A204.1 (cell line): ENCODE results near the gene ABHD14A.
"Not testable (repeated sequence)": the region's sequence is repeated elsewhere in the genome, so short reads cannot be mapped to it uniquely, and the experiment has no call there.

Experiments
- FAIRE-seq: peaks from 2 replicates; lab custom pipeline; 2012; peaks lifted over from hg19 to GRCh38; lab: Jason Lieb, UNC

Gene ABHD14A

DNA sequence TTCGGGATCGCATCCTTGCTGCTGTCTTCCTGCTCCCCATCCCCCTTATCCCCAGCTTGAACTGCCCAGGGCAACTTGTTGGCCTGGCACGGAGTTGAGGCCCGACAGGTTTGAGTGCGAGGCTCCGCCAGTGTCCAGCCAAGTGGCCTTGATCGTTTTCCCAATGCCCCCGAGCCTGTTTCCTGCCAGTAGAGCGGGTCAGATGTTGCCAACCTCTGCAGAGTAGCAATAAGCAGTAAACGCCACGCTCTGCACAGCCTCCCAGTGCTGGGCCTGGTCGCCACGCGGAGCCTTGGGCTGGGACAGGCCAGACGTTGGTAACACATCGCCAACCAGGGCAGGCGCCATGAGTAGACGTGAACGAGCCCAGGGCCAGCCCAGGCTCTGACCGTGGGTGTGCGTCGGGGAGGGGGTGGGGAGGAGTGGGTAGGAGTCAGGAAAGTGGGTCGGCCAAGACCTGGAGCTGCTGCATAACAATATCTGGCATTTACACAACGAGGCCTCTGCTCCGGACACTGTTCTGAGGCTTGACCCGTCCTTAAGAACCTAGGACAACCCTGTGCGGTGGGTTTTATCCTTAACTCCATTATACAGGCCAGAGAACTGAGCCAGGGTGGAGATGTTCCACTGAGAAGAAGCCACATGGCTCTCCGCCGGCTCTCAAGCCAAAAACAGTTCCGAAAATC, 444 bp upstream of the ABHD14A start:
- no peak for FAIRE-seq

DNA sequence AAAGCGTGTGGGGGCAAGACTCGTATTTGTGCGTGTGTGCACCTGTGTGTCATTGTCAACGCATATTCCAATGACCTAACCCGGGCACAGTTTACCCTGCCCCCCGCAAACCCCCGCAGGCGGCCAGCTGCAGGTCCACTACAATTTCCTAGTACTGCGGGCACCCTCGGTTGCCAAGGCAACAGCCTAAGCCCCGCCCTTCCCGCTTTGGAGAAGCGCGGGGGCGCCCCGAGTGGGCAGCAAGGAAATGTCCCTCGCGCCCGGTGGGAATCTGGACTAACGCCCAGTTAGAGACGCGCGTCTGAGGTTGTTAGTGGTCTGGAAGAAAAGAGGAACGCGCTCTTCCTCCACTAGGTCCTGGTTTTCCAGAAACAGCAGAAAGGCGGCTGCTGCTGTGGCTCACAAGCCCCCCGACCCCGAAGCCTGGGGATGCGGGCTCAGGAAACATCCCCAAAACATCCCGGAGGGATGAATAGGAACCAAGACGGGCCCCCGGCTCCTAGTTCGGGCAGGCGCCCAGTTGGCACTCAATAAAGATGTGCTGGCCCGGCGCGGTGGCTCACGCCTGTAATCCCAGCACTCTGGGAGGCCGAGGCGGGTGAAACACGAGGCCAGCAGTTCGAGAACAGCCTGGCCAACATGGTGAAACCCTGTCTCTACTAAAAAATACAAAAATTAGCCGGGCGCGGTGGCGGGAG, 1.1 kb downstream of the ABHD14A start:
- no peak for FAIRE-seq

DNA sequence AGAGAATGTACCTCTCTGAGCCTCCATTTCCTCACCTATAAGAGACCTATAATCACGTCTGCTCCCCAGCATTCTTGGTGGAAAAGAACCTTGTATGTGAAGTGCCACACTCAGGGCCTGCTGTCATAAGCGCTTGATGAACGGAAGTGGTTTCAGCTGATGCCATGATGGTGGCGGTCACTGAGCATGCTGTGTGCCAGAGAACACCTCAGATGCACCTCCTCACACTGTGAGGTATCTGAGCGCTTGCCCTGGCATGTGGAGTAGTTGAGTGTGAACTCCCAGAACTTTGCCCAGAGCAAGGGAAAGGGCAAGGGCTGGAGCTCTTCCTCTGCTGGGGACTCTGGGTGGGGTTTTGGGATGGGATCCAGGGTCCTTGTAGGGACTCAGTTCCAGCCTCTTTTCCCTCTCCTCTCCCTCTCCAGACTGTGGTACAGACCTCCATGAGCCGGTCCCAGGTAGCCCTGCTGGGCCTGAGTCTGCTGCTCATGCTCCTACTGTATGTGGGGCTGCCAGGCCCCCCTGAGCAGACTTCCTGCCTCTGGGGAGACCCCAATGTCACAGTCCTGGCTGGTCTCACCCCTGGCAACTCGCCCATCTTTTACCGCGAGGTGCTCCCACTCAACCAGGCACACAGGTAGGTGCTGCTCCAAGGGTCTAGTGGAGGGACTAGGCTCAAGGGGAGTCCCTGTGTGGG, 2.7 kb downstream of the ABHD14A start:
- no peak for FAIRE-seq

DNA sequence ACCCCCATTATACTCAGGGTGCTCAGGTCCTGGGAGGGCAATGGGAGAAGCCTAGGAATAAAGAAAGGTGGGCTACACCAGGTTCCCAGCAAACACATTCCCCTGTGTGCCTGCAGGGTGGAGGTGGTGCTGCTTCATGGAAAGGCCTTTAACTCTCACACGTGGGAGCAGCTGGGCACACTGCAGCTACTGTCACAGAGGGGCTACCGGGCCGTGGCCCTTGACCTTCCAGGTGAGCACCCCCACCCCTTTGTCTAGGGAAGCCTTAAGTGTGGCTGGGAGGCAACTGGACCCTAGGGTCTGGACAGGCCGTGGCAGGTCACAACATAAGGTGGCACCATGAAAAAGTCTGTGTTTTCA, 3.3 kb downstream of the ABHD14A start:
- FAIRE-seq = no peak

DNA sequence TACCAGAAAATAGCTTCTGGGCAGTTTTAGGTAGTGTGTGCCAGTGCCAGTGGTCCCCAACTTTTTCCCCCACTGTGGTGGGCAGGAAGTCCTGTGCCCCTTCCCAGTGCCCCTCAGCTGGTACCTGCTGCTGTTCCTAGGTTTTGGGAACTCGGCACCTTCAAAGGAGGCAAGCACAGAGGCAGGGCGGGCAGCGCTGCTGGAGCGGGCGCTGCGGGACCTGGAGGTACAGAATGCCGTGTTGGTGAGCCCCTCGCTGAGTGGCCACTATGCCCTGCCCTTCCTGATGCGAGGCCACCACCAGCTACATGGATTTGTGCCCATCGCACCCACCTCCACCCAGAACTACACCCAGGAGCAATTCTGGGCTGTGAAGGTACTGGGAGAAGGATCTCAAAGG, 5.4 kb downstream of the ABHD14A start:
- FAIRE-seq = no peak

DNA sequence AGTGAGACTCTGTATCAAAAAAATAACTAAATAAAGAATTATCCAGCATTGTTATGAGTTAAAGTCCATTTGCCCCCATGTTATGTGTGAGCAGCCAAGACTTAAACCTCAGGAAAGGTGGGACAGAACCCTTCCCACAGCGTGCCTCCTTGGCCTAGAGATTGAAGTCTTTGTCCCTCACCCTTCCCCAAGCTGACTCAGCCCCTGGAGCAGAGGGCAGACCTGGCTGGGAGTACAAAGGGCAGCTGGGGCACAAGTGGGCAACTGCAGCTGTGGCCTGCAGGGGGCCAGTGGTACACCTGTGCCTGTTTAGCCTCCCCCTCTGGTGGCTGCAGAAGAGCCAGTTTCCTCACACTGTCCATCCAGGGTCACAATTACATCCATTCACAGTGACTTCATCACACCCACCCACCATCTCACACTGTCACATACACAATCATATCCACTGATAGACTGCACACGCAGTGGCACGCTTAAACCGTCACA, 7.5 kb downstream of the ABHD14A start:
- no peak for FAIRE-seq

DNA sequence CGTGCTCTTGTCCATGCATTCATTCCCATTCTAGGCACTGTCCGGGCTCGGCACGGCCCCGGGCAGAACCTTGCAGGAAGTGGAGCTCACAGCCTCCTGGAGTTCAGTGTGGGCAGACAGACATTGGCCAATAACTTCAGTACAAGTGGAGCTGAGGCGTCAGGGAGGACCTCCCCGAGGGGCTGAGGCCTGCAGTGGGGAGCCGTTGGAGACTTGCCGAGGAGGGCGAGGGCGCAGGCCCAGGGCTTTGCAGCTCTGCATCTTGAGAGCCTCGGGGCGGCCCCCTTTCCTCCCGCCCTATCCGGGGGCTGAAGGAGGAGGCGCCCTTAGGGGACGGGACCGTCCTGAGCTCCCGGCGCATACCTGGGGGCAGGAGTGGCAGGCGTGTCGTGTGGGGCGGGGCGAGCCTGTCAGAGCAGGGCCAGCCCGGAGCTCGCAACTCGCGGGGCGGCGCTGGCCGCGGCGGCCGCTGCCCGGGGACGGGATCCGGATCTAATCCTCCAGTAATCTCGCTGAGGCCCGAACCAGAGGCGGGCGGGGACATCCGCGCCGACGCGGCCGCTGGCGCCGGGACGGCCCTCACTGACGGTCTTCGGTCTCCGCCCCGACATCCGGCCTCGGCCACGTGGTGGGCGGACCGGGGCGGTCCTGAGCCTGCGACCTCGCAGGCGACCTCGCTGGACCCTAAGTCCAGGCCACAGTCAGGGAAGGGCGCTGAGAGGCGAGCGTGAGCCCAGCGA, 8.1 kb downstream of the ABHD14A start, which contains the start of gene ACY1:
Gene ACY1 (plus strand): TSS at position 698 of the 740 bp plus-strand sequence. CDS start 530 bp downstream, outside the sequence.
- FAIRE-seq = no peak

DNA sequence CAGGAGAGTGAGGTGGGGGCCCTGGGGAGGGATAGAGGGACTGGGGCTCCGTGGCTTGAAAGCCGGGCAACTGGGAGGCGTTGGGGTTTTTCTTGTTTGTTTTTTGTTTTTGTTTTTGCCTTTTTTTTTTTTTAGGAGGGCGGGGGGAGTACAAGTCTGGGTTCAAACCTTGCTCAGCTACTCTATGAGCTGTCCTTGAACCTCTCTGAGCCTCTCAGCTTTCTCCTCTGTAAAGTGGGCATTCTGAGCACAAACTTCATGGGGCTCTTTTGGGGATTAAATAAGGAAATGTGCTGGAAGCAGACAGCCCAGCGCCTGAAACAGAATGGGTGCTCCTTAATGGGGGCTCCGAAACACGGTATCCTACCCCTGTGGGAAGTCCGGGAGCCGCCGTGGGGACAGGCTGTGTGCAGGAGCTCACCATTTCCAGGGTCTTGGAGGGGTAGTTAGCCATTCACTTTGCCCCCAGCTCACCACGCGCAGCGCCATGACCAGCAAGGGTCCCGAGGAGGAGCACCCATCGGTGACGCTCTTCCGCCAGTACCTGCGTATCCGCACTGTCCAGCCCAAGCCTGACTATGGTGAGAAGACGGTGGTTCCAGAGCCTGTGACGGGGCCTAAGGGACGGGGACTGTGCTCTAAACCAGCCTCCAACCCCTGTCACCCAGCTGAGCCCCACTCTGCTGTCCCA, 8.9 kb downstream of the ABHD14A start:
- FAIRE-seq = no peak

DNA sequence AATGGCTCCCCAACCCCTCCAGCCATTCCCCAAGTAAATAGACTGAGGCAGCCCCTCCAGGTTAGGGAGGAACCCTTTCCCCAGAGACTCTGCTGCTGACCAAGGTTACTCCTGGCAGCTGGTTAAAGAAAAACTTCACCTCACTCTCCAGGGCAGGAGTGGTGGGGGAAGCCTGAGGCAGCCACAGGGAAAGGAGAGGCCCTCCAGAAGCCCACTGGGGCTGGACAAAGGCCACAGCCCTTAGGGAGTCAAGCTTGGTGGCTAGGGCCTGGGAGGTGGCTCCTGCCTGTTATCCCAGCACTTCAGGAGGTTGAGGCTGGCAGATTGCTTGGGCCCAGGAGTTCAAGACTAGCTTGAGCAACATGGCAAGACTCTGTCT, 9.4 kb downstream of the ABHD14A start:
- FAIRE-seq = no peak

DNA sequence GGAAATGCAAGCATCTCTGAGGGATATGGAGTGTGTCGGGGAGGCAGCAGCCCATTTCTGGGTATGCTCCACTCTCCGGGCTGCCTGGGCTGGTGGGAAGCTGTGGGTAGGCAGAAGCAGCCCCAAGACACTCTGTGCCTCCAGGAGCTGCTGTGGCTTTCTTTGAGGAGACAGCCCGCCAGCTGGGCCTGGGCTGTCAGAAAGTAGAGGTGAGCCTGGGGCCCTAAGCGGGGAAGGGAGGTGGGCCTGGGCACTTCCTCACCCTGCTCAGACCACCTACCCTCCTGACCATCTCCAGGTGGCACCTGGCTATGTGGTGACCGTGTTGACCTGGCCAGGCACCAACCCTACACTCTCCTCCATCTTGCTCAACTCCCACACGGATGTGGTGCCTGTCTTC, 10.2 kb downstream of the ABHD14A start:
- no peak for FAIRE-seq

DNA sequence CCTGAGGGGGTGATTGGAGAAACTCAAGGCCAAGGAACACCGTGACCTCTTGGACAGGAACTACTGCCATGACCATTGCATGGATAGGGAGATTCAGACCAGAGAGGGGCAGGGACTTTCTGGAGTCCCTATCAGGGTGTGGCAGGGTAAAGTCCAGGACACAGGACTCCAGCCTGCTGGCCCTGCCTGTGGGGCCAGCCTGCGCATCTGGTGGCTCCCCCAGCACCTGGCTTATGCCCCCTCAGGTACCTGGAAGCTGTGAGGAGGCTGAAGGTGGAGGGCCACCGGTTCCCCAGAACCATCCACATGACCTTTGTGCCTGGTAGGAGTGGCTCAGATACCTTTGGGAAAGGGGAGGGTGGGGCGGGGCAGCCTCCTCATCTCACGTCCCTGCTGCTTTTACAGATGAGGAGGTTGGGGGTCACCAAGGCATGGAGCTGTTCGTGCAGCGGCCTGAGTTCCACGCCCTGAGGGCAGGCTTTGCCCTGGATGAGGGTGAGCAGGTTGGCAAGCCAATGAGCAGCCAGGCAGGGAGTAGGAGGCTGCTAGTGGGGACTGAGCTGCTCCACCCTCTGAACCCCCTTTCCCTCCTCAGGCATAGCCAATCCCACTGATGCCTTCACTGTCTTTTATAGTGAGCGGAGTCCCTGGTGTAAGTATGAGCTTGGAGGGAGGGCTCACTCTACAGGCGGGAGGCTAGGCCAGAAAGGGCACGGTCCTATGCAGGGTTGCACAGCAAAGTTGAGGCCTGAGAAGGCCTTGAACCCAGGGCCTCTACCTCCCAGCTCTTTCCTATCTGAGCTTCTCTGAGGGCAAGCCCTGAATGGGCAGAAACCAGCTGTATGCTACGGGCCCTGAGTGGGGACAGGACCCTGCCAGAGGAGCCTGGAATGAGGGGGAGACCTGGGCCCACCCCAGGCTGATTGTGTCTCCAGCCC, 11.4 kb downstream of the ABHD14A start:
- FAIRE-seq = no peak

DNA sequence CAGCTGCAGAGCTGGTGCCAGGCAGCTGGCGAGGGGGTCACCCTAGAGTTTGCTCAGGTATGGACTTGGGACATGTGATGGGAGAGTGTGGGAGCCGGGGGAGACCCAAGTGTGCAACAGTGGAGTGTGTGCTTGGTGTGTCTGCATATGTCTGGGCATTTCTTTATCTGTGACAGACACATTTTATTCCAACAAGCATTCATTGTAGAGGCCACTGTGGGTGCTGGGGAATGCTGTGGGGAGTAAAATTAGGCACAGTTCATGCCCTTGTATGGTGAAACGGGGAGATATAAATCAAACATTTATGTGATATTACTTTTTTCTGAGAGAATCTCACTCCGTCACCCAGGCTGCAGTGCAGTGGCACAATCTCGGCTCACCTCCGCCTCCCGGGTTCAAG, 12.7 kb downstream of the ABHD14A start:
- no peak for FAIRE-seq

DNA sequence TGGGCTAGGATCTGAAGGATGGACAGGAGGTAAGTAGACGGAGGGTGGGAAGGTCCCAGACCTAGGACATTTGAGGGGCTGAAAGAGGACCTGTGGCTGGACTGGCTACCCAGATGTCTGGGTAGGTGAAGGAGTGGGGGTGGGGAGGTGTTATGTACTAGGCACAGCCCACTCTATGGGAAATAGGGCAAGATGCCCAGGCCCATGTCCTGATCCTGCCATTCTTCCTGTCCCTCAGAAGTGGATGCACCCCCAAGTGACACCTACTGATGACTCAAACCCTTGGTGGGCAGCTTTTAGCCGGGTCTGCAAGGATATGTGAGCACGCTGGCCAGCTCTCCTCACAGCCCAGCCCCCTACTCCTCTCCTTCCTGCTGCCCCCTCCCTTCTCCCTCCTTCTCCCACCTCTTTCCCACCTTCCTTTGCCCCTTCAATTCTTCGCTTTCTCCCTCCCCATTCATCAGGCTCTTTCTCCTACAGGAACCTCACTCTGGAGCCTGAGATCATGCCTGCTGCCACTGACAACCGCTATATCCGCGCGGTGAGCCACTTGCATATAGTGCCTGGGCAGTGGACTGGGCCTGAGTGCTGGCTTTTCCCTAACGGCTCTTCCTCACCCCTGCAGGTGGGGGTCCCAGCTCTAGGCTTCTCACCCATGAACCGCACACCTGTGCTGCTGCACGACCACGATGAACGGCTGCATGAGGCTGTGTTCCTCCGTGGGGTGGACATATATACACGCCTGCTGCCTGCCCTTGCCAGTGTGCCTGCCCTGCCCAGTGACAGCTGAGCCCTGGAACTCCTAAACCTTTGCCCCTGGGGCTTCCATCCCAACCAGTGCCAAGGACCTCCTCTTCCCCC, 13.7 kb downstream of the ABHD14A start:
- no peak for FAIRE-seq

DNA sequence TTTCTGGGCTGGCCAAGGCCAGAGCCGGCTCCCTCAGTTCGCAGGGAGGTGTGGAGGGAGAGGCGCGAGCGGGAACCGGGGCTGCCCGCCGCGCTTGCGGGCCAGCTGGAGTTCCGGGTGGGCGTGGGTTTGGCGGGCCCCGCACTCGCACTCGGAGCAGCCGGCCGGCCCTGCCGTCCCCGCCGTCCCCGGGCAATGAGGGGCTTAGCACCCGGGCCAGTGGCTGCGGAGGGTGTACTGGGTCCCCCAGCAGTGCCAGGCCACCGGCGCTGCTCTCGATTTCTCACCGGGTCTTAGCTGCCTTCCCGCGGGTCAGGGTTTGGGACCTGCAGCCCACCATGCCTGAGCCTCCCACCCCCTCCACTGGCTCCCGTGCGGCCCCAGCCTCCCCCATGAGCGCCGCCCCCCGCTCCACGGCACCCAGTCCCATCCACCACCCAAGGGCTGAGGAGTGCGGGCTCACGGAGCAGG, 15.7 kb downstream of the ABHD14A start:
- not testable (repeated sequence) for FAIRE-seq

DNA sequence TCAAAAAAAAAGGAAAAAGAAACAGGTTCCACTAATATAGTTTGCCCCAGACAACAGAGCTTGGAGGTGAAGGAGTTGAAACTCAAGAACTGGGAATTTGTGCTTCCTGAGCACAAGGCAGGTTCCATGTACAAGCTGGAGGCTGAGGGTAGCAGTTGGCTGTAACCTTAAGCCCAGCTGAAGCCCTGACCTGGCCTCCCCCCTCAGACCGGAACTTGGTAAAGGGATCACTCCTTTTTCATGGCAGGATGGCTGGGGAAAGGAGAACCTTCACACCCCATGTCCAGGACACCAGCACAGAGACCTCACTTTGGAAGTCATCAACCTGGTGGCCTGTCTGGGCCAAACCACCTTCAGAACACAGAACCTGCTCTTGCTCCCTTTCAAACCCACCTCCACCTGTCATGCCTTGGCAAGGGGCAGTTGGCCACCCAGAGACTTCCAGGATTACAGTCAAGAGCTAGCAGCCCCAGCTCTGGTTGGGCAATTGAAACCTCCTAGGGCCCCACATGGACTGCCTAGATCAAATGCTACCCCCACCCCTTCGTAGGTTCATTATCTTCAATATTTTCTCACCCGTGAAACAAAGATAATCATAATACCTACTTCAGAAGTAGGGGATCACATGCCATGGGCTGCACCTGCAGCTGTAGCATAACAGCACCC, 17.3 kb downstream of the ABHD14A start:
- no peak for FAIRE-seq

DNA sequence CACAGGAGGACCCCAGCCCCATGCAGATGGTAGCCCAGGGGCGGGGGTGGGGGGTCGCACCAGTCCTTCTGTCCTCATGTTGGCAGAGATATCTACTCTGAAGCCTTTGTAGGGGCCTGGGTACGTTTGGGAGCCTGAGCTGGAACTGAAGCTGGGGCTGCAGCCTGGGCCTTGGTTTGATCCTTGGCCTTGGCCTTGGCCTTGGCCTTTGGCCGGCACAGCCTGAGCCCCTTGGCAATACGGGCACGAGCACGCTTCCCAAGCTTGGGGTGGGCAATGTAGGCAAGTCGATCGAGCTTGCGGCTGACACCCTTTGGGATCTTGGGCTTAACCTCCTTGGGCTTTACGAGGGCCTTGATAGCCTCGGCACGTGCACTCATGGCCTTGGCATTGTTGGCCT, 18.8 kb downstream of the ABHD14A start:
- FAIRE-seq = not testable (repeated sequence)

DNA sequence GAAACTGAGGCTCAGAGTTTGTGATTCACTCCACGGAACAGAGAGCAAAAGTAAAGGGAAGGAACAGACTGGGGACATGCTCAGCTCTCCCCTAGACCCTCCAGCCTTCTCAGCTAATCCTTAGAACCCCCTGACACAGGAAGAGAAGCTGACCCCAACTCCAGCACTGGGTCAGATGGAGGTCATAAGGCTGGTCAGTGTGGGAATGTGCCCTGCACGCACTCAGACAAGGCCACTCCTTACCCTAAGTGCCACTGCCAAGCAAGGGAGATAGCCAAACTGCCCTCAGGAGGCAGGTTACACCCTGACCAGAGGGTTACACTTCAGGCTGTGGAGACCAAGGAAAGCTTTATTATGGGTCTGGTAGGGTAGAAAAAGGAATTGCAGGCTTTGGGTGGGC, 19.7 kb downstream of the ABHD14A start:
- FAIRE-seq = no peak

DNA sequence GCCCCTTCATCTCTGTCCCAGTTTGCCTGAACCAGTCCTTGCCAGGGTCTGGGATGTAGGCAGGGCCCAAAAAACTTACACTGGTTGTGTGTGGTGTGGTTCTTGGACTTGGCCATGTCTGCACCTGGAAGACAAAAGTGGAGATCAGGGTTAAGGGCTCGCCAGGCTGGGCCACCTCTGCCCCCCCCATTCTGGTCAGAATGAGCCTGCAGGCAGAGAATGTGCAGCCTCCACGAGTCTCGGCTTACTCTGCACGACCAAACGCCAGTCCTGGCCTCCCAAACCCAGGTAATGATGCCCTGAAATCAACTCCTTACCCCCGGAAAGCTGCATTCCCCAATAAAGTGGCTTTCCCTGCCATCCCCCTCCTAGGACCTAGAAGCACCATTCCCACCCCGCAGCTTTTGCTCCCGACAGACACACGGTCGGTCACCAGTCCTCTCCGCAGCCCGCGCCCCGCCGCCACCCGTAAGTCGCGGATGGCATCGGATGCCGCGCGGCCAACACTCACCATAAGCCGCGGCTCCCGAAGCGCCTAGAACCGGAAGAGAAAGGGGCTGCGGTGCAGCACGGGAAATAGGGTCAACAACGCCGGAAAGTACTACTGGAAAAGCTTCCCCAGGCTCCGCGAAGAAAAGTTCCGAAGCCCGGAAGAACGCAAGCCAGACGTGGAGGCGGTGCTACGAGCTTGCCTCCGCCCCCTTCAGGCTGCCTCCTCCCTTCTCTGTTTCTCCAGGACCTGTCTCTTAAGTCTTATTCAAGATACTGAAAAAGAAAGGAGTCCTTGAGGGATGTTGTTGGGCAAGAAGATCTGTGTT, 20.7 kb downstream of the ABHD14A start, which contains the start of gene RPL29:
Gene RPL29 (minus strand): TSS at position 550 of the 818 bp plus-strand sequence. CDS start 434 bp downstream, at position 116.
- peak; percentile 95 for FAIRE-seq
